HG03103 (cell line): ENCODE data around the gene IPO13.

Experiments
- ATAC-seq: cut with Tn5 transposase; IDR thresholded peaks from one replicate; pipeline ENCODE4 v1.9.1; 2021; ENCODE audit warnings: low read depth; ENCODE audit not compliant: unreplicated experiment

IPO13 gene

GRCh38 chr1:43951021-43951985 lies 4.6 kb downstream of the IPO13 start:
- no peak for ATAC-seq

- no peak for ATAC-seq
Observed at GRCh38 chr1:43952731-43953346, 6.1 kb downstream of the IPO13 start.

GRCh38 chr1:43953361-43953760 lies 6.6 kb downstream of the IPO13 start:
- ATAC-seq: no peak

- no peak for ATAC-seq
Observed at GRCh38 chr1:43954036-43954435, 7.3 kb downstream of the IPO13 start.

- ATAC-seq: no peak
Observed at GRCh38 chr1:43956234-43956633, 9.5 kb downstream of the IPO13 start.

GRCh38 chr1:43957407-43958040 lies 10.8 kb downstream of the IPO13 start:
- no peak for ATAC-seq

- ATAC-seq: no peak
Observed at GRCh38 chr1:43958351-43959255, 11.9 kb downstream of the IPO13 start.

- ATAC-seq: no peak
Observed at GRCh38 chr1:43960798-43961197, 14.0 kb downstream of the IPO13 start.

GRCh38 chr1:43961692-43962091 lies 14.9 kb downstream of the IPO13 start:
- no peak for ATAC-seq

GRCh38 chr1:43962324-43962723 lies 15.6 kb downstream of the IPO13 start:
- ATAC-seq: no peak

- no peak for ATAC-seq
Observed at GRCh38 chr1:43963006-43963405, 16.3 kb downstream of the IPO13 start.

- ATAC-seq: no peak
Observed at GRCh38 chr1:43963890-43964289, 17.1 kb downstream of the IPO13 start.

- ATAC-seq: no peak
Observed at GRCh38 chr1:43965316-43965715, 18.6 kb downstream of the IPO13 start.

- ATAC-seq: no peak
Observed at GRCh38 chr1:43968348-43968948, 21.7 kb downstream of the IPO13 start.

GRCh38 chr1:43969416-43969745 lies 22.6 kb downstream of the IPO13 start:
- no peak for ATAC-seq

- ATAC-seq: peak; percentile 82
Observed at GRCh38 chr1:43969746-43970466, 23.2 kb downstream of the IPO13 start, which contains the start of gene DPH2. Gene DPH2 (plus strand): TSS chr1:43970010. CDS start chr1:43970176, 166 bp downstream.

GRCh38 chr1:43970502-43970901 lies 23.8 kb downstream of the IPO13 start:
- ATAC-seq: no peak

GRCh38 chr1:43970911-43971310 lies 24.2 kb downstream of the IPO13 start:
- no peak for ATAC-seq

- ATAC-seq: no peak
Observed at GRCh38 chr1:43971336-43971980, 24.7 kb downstream of the IPO13 start.
